Measurements from ENCODE around the gene COL13A1. TPM values are rescaled to one million over a fixed set of nuclear protein-coding genes. Genes with fewer than 3 reads are reported as not detected.

The COL13A1 gene
- total RNA-seq, 1 donor from 2014 or later: 0.86 TPM

GRCh38 chr10:69963178-69963834 lies 161.6 kb downstream of the COL13A1 start:
- no peaks in the 10 kb centered on the region for H4K20me1 ChIP-seq (ENCODE audit: insufficient read depth, low read length)
- no peaks in the 10 kb centered on the region for H3K36me3 ChIP-seq (ENCODE audit: insufficient read depth, low read length)
- no peak for FAIRE-seq
- H3K9ac ChIP-seq (ENCODE audit: low read length): no peak overlapping the region
- Mint-ChIP-seq H3K4me1 (ENCODE audit: low read depth, unreplicated experiment) (peaks cover 3% of the 10 kb centered on the region), H3K27ac (ENCODE audit: unreplicated experiment) (no peak overlapping the region), H3K9me3 (ENCODE audit: unreplicated experiment) (no peaks in the 10 kb centered on the region), H3K4me3 (ENCODE audit: unreplicated experiment) (no peak overlapping the region), H3K27me3 (ENCODE audit: low read depth, unreplicated experiment) (peaks cover 37% of the 10 kb centered on the region), H3K36me3 (ENCODE audit: low read depth, unreplicated experiment) (no peaks in the 10 kb centered on the region)
- H3K4me1 ChIP-seq (ENCODE audit: insufficient read depth, low read length): peaks cover 10% of the 10 kb centered on the region
- no peak for TF ChIP-seq EZH2 (IDR thresholded peaks at IDR 0.05; ENCODE audit: insufficient read depth, low read length)
- H3K4me3 ChIP-seq (ENCODE audit: insufficient read depth, low read depth, low read length): no peak overlapping the region
- no peak overlapping the region for H3K4me2 ChIP-seq (ENCODE audit: low read length)
- no peaks in the 10 kb centered on the region for H3K79me2 ChIP-seq (ENCODE audit: insufficient read depth, low read length)
- H2AFZ ChIP-seq (ENCODE audit: low read depth, low read length): no peak overlapping the region
- H3K27ac ChIP-seq (ENCODE audit: low read depth, low read length): no peak overlapping the region
- no peak for DNase-seq (ENCODE audit: low read depth)
- H3K27me3 ChIP-seq (ENCODE audit: insufficient read depth, low read length): no peaks in the 10 kb centered on the region
- H3K9me3 ChIP-seq (ENCODE audit: insufficient read depth, low read depth, low read length): no peaks in the 10 kb centered on the region

GRCh38 chr10:69963835-69964710 lies 162.4 kb downstream of the COL13A1 start:
- Mint-ChIP-seq H3K36me3 (ENCODE audit: low read depth, unreplicated experiment) (no peaks in the 10 kb centered on the region), H3K9me3 (ENCODE audit: unreplicated experiment) (no peaks in the 10 kb centered on the region), H3K4me1 (ENCODE audit: low read depth, unreplicated experiment) (peaks cover 3% of the 10 kb centered on the region), H3K27me3 (ENCODE audit: low read depth, unreplicated experiment) (peaks cover 37% of the 10 kb centered on the region), H3K27ac (ENCODE audit: unreplicated experiment) (no peak overlapping the region), H3K4me3 (ENCODE audit: unreplicated experiment) (no peak overlapping the region)
- FAIRE-seq: no peak
- Histone ChIP-seq H3K4me1 (ENCODE audit: insufficient read depth, low read length) (peaks cover 10% of the 10 kb centered on the region), H3K4me2 (ENCODE audit: low read length) (no peak overlapping the region), H3K36me3 (ENCODE audit: insufficient read depth, low read length) (no peaks in the 10 kb centered on the region), H3K9ac (ENCODE audit: low read length) (no peak overlapping the region), H3K9me3 (ENCODE audit: insufficient read depth, low read depth, low read length) (no peaks in the 10 kb centered on the region), H4K20me1 (ENCODE audit: insufficient read depth, low read length) (no peaks in the 10 kb centered on the region), H2AFZ (ENCODE audit: low read depth, low read length) (no peak overlapping the region), H3K79me2 (ENCODE audit: insufficient read depth, low read length) (no peaks in the 10 kb centered on the region), H3K27me3 (ENCODE audit: insufficient read depth, low read length) (no peaks in the 10 kb centered on the region), H3K27ac (ENCODE audit: low read depth, low read length) (no peak overlapping the region), H3K4me3 (ENCODE audit: insufficient read depth, low read depth, low read length) (no peak overlapping the region)
- no peak for DNase-seq (ENCODE audit: low read depth)
- TF ChIP-seq EZH2 (IDR thresholded peaks at IDR 0.05; ENCODE audit: insufficient read depth, low read length) (no peak), CTCF (IDR thresholded peaks at IDR 0.05; ENCODE audit: insufficient read depth, low read depth, low read length) (no peak)

- Histone ChIP-seq H3K36me3 (ENCODE audit: insufficient read depth, low read length) (no peaks in the 10 kb centered on the region), H3K9me3 (ENCODE audit: insufficient read depth, low read depth, low read length) (no peaks in the 10 kb centered on the region), H3K9ac (ENCODE audit: low read length) (no peak overlapping the region), H3K27me3 (ENCODE audit: insufficient read depth, low read length) (no peaks in the 10 kb centered on the region), H3K4me1 (ENCODE audit: insufficient read depth, low read length) (peaks cover 10% of the 10 kb centered on the region), H3K27ac (ENCODE audit: low read depth, low read length) (no peak overlapping the region), H3K4me3 (ENCODE audit: insufficient read depth, low read depth, low read length) (no peak overlapping the region), H3K79me2 (ENCODE audit: insufficient read depth, low read length) (no peaks in the 10 kb centered on the region), H2AFZ (ENCODE audit: low read depth, low read length) (no peak overlapping the region), H3K4me2 (ENCODE audit: low read length) (no peak overlapping the region), H4K20me1 (ENCODE audit: insufficient read depth, low read length) (no peaks in the 10 kb centered on the region)
- TF ChIP-seq EZH2 (IDR thresholded peaks at IDR 0.05; ENCODE audit: insufficient read depth, low read length) (no peak), CTCF (IDR thresholded peaks at IDR 0.05; ENCODE audit: insufficient read depth, low read depth, low read length) (no peak)
- DNase-seq (ENCODE audit: low read depth): no peak
- Mint-ChIP-seq H3K4me1 (ENCODE audit: low read depth, unreplicated experiment) (peaks cover 3% of the 10 kb centered on the region), H3K36me3 (ENCODE audit: low read depth, unreplicated experiment) (no peaks in the 10 kb centered on the region), H3K9me3 (ENCODE audit: unreplicated experiment) (no peaks in the 10 kb centered on the region), H3K27me3 (ENCODE audit: low read depth, unreplicated experiment) (peaks cover 43% of the 10 kb centered on the region), H3K27ac (ENCODE audit: unreplicated experiment) (no peak overlapping the region), H3K4me3 (ENCODE audit: unreplicated experiment) (no peak overlapping the region)
- FAIRE-seq: no peak
Observed at GRCh38 chr10:69965086-69965485, 163.4 kb downstream of the COL13A1 start.

All from astrocyte (in vitro differentiated cells and primary cell).